Body of pancreas (tissue), 4 donors: ENCODE results near the gene KLHL17. TPM values are rescaled to one million over a fixed set of nuclear protein-coding genes. Genes with fewer than 3 reads are reported as not detected.

Experiments used
- ATAC-seq: fragments of 150-250 bp; one replicate; pipeline ENCODE4 v1.9.1; 2016
- DNase-seq, 4 donors: peaks; one replicate each; pipeline ENCODE4 v3.0.0-alpha.2; 2019
- H3K27ac ChIP-seq, 4 donors: fragments of 200-600 bp; sonication (generic); 1 replicate in 3 of 4; 2 replicates in 1 of 4; pipeline versions ENCODE4 v1.5.1 to v1.6.1; 2016 to 2019; ENCODE audit warnings: mild to moderate bottlenecking in 1 of 4, mixed read lengths in 1 of 4, moderate library complexity in 1 of 4
- H3K27me3 ChIP-seq, 2 donors: fragments of 200-600 bp; sonication (generic); one replicate each; pipeline ENCODE4 v1.6.0; 2016; ENCODE audit warnings: mild to moderate bottlenecking in 1 of 2
- H3K36me3 ChIP-seq, 2 donors: fragments of 200-600 bp; sonication (generic); replicated peaks in 1 of 2; 2 replicates each; pipeline ENCODE4 v1.5.1; 2016; ENCODE audit warnings: low read depth in 2 of 2; ENCODE audit not compliant: insufficient read depth in 1 of 2
- H3K4me1 ChIP-seq: fragments of 200-600 bp; sonication (generic); one replicate; pipeline ENCODE4 v1.6.0; 2016
- H3K4me3 ChIP-seq, 2 donors: fragments of 200-600 bp; sonication (generic); 1 replicate in 1 of 2; 2 replicates in 1 of 2; pipeline ENCODE4 v1.5.1; 2016 to 2019
- H3K9me3 ChIP-seq, 3 donors: fragments of 200-600 bp; sonication (generic); 1 replicate in 2 of 3; 2 replicates in 1 of 3; pipeline ENCODE4 v1.5.1; 2016
- CTCF ChIP-seq, 7 experiments: fragments of 450-650 bp in 4 of 7; fragments of 200-600 bp in 3 of 7; sonication (generic) in 3 of 7; IDR thresholded peaks; one replicate each; pipeline ENCODE4 v1.5.1; 2016 to 2019; ENCODE audit warnings: antibody characterized with exemption in 7 of 7
- POLR2A ChIP-seq, 3 donors: fragments of 450-650 bp; IDR thresholded peaks; one replicate each; pipeline ENCODE4 v1.6.1; 2016; ENCODE audit warnings: antibody characterized with exemption in 3 of 3, mild to moderate bottlenecking in 2 of 3
- WGBS, 2 donors: methylation state at CpG; one replicate each; pipeline ENCODE4 v1.1.5; 2017; 5-methylcytosine and 5-hydroxymethylcytosine counted together
- intact Hi-C: fragments of 100-400 bp; cut with DNase I; formaldehyde crosslinking; loops from one replicate; pipeline ENCODE4 v1.15.1; 2023
- total RNA-seq, 2 donors: library from RNA; depleted of rRNA; stranded (reverse); fragments of >200 nt; gene quantifications; one replicate each; pipeline ENCODE4 v1.1.0, GENCODE V29; 2016

Gene KLHL17
- total RNA-seq, 2 donors from 2014 or later: 6.0 to 29.0 TPM

DNA sequence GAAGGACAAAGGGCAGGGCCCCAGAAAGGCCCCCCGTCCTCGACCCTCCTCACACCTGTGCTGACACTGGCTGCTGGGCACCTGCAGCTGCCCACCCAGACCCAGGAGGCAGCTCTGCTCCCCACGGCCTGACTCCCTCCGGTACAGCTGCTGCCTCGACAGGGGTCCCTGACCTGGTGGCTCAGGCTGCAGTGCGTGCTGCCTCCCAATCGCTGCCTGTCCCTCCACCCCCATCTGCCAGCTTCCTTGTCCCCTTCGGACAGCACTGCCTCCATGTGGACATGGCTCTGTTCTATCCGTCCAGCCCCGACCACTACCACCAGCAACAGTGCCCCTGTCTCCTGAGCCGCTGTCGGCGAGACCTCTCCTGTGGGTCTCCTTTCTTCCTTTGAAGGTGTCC is 5.5 kb upstream of the KLHL17 start:
- H3K36me3 ChIP-seq: peaks cover 5 to 35% of the 10 kb centered on the region in 2 donors
- DNase-seq: no peak
- intact Hi-C loops: no loop called here

GRCh38 chr1:955474-955873 is 4.9 kb upstream of the KLHL17 start:
- Histone ChIP-seq H3K4me1 (peaks cover 29% of the 10 kb centered on the region), H3K27me3 (no peaks in the 10 kb centered on the region), H3K4me3 (no peak overlapping the region), H3K27ac (no peak overlapping the region), H3K36me3 (peaks cover 4 to 31% of the 10 kb centered on the region in 2 donors), H3K9me3 (no peaks in the 10 kb centered on the region)
- WGBS, 2 donors: 70 to 79% methylated on average over 6 of the region's 6 CpGs
- ATAC-seq (no peak), DNase-seq (no peak)
- intact Hi-C loops: no loop called here
- no peak for TF ChIP-seq CTCF (IDR thresholded peaks at IDR 0.05)
- no peak for TF ChIP-seq POLR2A (IDR thresholded peaks at IDR 0.05)

More for the DNA sequence above, 5.5 kb upstream of the KLHL17 start:
- no peaks in the 10 kb centered on the region for H3K27me3 ChIP-seq
- peaks cover 25% of the 10 kb centered on the region for H3K4me1 ChIP-seq
- no peak overlapping the region for H3K4me3 ChIP-seq
- ATAC-seq: no peak
- no peaks in the 10 kb centered on the region for H3K9me3 ChIP-seq
- no peak overlapping the region for H3K27ac ChIP-seq
- TF ChIP-seq CTCF (IDR thresholded peaks at IDR 0.05) (no peak), POLR2A (IDR thresholded peaks at IDR 0.05) (no peak)
- 86 to 92% methylated on average over 10 to 13 of the region's 13 CpGs for WGBS, 2 donors

DNA sequence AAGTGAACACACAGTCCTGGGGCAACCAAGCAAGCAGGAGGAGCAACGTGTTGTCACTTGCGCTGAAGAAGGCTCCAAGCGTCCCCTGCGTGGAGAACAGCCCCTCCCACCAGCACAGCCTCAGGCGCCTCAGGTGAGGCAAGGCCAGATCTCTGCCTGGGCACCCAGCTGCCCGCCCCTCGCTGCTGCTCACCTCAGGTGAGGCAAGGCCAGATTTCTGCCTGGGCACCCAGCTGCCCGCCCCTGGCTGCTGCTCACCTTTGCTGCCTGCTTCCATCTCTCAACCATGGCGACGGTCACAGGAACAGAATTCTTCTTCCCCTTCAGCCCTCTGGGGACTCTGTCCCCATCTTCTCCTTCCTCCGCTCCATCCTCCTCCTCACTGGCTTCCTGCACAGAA is 3.7 kb upstream of the KLHL17 start:
- 87 to 97% methylated on average over 11 of the region's 11 CpGs for WGBS, 2 donors
- peaks cover 34% of the 10 kb centered on the region for H3K4me1 ChIP-seq
- no peak overlapping the region for H3K27ac ChIP-seq
- no peaks in the 10 kb centered on the region for H3K9me3 ChIP-seq
- TF ChIP-seq CTCF (IDR thresholded peaks at IDR 0.05): no peak
- no peak for TF ChIP-seq POLR2A (IDR thresholded peaks at IDR 0.05)
- peaks cover 4 to 28% of the 10 kb centered on the region in 2 donors for H3K36me3 ChIP-seq
- H3K4me3 ChIP-seq: no peak overlapping the region
- H3K27me3 ChIP-seq: no peaks in the 10 kb centered on the region
- intact Hi-C loops: no loop called here
- no peak for ATAC-seq
- no peak for DNase-seq

DNA sequence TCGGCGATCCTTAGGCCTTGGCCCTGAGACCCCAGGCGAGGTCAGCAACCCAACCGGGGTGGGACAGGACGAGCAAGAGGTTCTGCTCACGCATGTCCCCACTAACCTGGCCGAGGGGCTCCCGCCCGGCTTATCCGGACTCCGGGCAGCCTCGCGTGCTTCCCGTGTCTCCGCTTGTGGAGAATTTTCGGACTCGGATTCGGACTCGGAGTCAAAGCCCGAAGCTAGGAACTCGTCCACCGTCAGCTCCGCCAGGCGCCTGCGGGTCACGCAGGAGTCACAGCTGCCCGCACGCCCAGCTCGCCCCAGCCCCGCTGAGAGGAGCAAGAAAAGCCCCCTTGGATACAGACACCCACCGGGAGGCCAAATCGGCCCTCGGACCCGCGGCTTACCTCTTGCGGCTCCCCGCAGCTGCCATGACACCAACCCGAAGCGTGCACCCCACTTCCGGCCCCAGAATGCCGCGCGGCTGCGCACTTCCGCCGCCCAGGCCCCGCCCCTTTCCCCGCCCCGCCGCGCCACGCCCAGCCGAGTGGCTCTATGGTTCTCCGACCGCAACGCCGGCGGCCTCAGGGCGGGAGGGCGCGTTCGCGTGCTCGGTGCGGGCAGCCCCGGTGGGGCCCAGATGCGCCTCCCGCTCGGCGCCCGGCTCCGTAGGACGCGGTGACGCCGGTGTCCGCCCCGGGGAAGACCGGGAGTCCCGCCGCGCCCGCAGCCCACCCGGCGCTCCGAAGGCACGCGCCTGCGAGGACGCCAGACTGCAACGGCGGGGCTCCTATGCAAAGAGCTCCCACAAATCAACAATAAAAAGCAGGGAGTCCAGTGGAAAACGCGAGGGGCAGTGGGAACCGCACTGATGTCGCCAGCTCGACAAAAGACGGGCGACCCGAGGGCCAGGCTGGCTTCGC is 1.3 kb upstream of the KLHL17 start, which contains the start of gene NOC2L:
Gene NOC2L (minus strand): TSS at position 434 of the 908 bp plus-strand sequence. CDS start 16 bp downstream, at position 418.
- peaks cover 0 to 15% of the 10 kb centered on the region in 2 donors for H3K36me3 ChIP-seq
- WGBS, 2 donors: 0 to 6% methylated on average over 7 to 76 of the region's 101 CpGs
- DNase-seq: peak; percentile 94 to 96 (median 94)
- no peaks in the 10 kb centered on the region for H3K9me3 ChIP-seq
- H3K27me3 ChIP-seq: no peaks in the 10 kb centered on the region
- TF ChIP-seq POLR2A (IDR thresholded peaks at IDR 0.05) (peak; percentile 27 to 67 (median 61)), CTCF (IDR thresholded peaks at IDR 0.05) (no peak)
- intact Hi-C loops: no loop called here
- peak; percentile 94 for ATAC-seq
- peak within 1 kb of the TSS; percentile 98 to 100 for H3K4me3 ChIP-seq
- peaks cover 34% of the 10 kb centered on the region for H3K4me1 ChIP-seq
- H3K27ac ChIP-seq: peak within 1 kb of the TSS in 2 of 4 donors; percentile 67 to 72
